VCaP (cell line): ENCODE data around the gene CAPN15.

Experiments
- H3K27ac ChIP-seq: fragments of 450-650 bp; 2 replicates; pipeline ENCODE4 v1.5.1; 2017
- TF ChIP-seq, protein P1 (sequence below): fragments of 450-650 bp; conservative IDR thresholded peaks from 2 replicates; pipeline ENCODE4 v1.5.1; 2017; ENCODE audit warnings: mild to moderate bottlenecking, moderate library complexity

The CAPN15 gene

DNA sequence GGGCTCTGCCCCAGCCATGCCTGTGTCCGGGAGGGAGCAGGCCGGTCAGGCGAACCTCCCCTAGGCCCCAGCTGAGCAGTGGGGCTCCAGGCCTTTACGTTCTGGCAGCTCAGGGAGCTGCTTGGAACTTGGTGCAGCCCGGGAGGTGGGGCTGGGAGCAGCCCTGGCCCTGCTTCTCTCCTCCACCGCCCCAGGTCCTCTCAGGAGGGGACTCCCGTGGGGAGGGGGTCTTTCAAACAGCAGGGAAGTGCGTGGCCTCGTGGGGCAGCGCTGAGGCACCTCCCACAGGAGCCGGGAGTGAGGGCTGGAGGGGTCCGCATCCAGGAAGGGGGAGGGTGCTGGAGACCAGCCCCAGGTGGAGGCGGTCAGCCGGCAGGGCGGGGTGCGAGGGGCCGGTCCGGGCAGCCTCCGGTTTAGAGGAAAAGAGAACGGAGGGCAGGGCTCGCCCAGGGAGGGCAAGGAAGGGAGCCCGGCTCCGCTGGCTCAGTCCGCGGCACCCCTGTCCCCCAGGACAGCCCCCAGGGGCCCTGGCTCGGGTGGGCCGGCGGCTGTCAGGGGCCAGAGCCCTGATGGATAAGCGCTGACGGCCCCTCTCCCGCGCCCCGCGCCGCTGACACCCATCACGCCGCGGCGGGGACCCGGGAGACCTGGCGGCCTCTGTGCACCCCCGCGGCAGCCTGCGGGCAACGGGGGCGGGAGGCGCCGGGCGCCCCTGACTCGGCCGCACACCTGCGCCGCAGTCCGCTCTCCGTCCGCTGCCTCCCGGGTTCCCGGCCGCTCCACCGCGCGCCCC is 32.1 kb downstream of the CAPN15 start:
- TF ChIP-seq, protein P1, sequence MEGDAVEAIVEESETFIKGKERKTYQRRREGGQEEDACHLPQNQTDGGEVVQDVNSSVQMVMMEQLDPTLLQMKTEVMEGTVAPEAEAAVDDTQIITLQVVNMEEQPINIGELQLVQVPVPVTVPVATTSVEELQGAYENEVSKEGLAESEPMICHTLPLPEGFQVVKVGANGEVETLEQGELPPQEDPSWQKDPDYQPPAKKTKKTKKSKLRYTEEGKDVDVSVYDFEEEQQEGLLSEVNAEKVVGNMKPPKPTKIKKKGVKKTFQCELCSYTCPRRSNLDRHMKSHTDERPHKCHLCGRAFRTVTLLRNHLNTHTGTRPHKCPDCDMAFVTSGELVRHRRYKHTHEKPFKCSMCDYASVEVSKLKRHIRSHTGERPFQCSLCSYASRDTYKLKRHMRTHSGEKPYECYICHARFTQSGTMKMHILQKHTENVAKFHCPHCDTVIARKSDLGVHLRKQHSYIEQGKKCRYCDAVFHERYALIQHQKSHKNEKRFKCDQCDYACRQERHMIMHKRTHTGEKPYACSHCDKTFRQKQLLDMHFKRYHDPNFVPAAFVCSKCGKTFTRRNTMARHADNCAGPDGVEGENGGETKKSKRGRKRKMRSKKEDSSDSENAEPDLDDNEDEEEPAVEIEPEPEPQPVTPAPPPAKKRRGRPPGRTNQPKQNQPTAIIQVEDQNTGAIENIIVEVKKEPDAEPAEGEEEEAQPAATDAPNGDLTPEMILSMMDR, result no peak
- no peak overlapping the region for H3K27ac ChIP-seq

DNA sequence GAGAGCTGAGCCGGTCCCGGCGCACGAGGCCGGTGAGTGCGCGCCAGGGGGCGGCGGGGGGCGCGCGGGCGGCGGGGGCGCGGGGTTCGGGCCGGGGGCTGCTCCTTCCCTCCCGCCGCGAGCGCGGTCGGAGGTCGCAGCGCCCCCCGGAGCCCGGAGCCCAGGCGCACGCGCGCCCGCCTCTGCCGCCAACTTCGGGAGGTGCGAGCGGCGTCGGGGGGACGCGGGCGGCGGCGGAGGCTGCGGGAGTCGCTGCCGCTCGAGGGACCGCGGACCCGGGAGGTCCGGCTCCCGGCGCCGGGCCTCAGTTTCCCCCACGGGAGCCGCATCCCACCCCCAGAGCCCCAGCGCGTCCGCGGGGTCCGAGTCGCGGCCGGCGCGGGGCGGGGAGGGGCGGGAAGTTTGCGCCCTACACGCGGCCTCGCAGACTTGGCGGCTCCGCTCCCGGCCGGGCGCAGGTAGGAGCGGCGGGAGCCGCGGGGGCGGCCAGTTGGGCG is 32.7 kb downstream of the CAPN15 start, which contains the start of gene PRR35:
TSS of gene PRR35 (plus strand) at position 191 of the 497 bp plus-strand sequence. CDS start 2,901 bp downstream, outside the sequence.
- TF ChIP-seq, protein P1, result no peak
- no peak within 1 kb of the TSS for H3K27ac ChIP-seq

DNA sequence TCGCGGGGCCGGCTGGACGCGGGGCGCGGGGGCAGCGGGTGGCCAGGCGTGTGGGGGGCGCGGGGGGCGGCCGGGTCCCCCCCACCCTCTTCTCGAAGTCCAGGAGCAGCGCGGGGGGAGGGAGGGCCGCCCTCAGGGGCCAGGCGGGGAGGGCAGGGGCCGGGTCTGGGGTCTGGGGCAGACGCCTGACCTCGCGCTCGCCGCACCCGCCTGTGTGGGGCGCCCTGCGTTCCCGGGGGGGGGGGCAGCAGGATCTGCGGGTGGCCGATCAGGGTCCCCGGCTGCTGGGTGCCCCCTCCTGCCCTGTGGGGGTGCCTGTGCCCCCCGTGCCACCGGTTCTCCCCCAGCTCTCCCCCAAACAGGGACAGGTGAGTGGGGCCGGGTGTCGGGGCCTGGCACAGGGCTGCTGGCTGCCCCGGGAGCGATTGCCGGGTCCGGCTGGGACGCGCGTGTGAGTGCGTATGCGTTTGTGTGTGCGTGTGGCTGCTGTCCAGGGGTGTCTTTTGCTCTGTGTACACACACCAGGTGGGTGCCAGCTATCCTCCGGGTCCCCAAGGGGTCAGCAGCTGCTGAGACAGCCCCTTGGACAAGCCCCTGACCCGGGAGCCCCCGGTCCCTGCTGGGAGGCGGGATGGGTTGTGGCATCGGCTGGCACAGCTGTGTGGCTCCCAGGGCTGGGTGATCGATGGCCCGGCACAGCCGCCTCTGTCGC is 33.3 kb downstream of the CAPN15 start:
- TF ChIP-seq, protein P1, result no peak
- no peak overlapping the region for H3K27ac ChIP-seq

DNA sequence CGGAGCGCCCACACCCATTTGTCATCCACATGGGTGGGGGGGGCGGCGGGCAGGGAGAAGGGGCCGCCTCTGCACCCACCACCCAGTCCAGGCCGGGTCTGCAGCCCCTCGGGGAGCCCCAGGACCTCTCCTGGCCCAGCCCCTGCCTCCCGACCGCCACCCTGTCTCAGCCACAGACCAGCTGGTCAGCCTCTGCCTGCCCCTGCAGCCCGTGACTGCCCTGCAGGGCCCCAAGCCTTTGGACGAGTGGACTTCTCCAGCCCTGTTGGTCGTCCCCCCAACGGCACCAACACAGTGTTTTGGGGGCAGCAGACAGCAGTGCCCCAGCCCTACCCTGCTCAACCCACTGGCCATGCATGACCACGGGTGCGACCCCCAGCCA is 33.9 kb downstream of the CAPN15 start:
- no peak overlapping the region for H3K27ac ChIP-seq
- TF ChIP-seq, protein P1, result no peak

DNA sequence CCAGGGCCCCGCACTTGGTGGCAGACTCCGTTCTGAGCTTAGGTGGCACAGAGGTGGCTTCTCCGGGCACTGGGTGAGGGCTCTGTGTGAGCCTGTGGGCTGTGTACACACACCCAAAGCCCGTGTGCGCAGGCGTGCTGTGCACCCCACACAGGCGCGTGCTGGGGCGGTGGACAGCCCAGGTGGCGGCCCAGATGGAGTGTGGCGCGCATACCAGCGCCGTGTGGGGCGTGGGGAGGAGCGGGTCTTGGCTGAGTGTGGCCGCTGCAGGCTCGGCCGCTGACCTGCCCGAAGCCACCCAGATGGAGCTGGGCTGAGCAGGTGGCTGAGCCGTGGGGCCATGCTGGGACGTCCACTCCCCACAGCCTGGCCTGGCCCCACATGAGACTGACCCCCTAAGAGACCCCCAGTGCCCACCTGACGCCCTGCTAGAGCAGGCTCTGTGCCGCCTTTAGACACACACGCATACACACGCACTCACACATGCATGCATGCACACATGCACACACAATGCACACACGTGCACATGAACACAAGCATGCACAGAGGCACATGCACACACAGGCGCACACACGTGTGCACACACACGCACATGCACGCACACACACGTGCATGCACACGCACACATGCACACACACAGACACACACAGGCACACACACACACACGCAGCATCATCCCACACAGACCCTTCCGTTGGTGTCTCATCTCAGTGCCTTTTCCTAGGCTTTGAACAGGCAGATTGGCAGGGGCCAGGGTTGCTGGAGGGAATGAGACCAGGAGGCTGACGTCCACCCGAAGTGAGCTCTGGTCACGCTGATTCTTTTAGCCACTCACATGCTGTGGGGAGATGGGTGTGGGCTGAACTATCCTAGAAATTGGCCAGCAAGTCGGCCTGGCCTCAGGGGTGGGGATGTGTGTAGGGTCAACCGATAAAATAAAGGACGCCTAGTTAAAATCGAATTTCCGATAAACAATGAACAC is 34.7 kb downstream of the CAPN15 start:
- H3K27ac ChIP-seq, result no peak overlapping the region
- TF ChIP-seq, protein P1, result no peak

DNA sequence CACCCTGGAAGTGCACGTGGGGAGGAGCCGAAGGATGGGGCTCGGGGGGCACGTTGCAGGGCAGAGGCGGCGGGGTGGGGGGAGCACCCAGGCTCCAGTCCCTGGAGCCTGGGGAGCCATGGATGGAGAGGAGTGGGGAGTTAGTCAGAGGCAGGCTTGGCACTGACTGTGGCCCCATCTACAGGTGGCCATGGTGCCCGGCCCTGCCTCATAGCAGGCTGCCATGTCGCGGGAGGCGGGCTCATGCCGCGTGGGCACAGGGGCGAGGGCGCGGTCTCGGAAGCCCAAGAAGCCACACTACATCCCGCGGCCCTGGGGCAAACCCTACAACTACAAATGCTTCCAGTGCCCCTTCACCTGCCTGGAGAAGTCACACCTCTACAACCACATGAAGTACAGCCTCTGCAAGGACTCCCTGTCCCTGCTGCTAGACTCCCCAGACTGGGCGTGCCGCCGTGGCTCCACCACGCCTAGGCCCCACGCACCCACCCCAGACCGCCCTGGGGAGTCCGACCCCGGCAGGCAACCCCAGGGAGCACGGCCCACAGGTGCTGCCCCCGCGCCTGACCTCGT is 35.6 kb downstream of the CAPN15 start:
- TF ChIP-seq, protein P1, result no peak
- no peak overlapping the region for H3K27ac ChIP-seq
